ENCODE measurements around the gene CFAP61. TPM values are rescaled to one million over a fixed set of nuclear protein-coding genes. Genes with fewer than 3 reads are reported as not detected.
A peak's percentile ranks its signal among the peaks of the same experiment; 100 is the strongest.

The CFAP61 gene
- total RNA-seq, 1 experiment from 2014 or later: 0.28 TPM

DNA sequence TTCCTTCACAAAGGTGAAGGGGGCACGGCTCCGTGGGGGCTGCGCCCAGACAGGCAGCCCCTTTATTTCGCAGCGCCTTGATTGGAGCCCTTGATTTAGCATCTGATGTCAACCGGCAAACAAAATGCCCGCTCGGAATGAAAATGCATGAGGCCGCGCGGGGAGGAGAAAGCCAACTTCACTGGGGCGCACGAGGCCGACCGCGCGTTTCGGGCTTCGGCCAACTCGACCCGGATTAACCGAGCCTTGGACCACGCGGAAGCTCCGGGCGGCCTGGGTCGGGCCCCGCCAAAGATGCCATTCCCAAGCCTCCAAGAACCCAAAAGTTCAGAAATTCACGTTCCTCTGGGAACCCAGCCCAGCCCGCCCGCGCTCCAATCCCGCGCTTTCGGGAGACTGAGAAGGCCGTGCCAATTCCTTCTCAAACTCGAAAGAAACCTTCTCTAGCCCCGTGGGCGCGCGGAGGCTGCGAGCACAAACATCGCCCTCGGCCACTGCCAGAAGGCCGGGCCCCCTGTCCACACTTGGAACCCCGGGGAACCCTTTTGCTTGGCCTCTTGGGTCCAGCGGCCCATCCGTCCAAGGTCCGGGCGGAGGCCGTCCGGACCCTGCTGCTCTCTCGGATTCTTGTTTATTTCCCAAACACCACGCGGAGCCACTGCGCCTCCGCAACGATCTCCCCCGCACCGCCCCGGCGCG lies 314.7 kb downstream of the CFAP61 start:
- ChIA-PET POLR2A (no interaction called here), CTCF (no interaction called here)
- no TSS peak for BruUV-seq (replicated peaks)
- H3K4me3 ChIP-seq (ENCODE audit: low read depth in 2 of 2, low read length in 2 of 2): no peak overlapping the region
- no peak for DNase-seq (ENCODE audit: low read depth, low spot score)
- in situ Hi-C loops (cut with HindIII; ENCODE audit: low pct_unique_long_range_greater_than_20kb, low sequenced_read_pairs): no loop called here
- no peaks in the 10 kb centered on the region for H3K9me3 ChIP-seq (ENCODE audit: control insufficient read depth, insufficient read depth, low read depth, low read length)
- no peaks in the 10 kb centered on the region for H3K36me3 ChIP-seq (ENCODE audit: control insufficient read depth, insufficient read depth, low read length)
- intact Hi-C loops (cut with micrococcal nuclease; ENCODE audit: unreplicated experiment): loop anchor here (10.0 kb wide), 1 partner anchor 282 kb away; no protein-coding TSS in a partner anchor
- peaks cover 38% of the 10 kb centered on the region for H3K27me3 ChIP-seq (ENCODE audit: control insufficient read depth, insufficient read depth, low read length)
- H3K4me1 ChIP-seq (ENCODE audit: control insufficient read depth, insufficient read depth, low read length): peaks cover 3% of the 10 kb centered on the region
- ATAC-seq: no peak
- no peak for TF ChIP-seq TCF7L2 (IDR thresholded peaks at IDR 0.05; ENCODE audit: low read depth, low read length)
- TF ChIP-seq, protein P1, sequence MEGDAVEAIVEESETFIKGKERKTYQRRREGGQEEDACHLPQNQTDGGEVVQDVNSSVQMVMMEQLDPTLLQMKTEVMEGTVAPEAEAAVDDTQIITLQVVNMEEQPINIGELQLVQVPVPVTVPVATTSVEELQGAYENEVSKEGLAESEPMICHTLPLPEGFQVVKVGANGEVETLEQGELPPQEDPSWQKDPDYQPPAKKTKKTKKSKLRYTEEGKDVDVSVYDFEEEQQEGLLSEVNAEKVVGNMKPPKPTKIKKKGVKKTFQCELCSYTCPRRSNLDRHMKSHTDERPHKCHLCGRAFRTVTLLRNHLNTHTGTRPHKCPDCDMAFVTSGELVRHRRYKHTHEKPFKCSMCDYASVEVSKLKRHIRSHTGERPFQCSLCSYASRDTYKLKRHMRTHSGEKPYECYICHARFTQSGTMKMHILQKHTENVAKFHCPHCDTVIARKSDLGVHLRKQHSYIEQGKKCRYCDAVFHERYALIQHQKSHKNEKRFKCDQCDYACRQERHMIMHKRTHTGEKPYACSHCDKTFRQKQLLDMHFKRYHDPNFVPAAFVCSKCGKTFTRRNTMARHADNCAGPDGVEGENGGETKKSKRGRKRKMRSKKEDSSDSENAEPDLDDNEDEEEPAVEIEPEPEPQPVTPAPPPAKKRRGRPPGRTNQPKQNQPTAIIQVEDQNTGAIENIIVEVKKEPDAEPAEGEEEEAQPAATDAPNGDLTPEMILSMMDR (IDR thresholded peaks at IDR 0.05): no peak
- TF ChIP-seq POLR2AphosphoS5 (IDR thresholded peaks at IDR 0.05; ENCODE audit: low read depth, low read length): no peak
- H3K27ac ChIP-seq (ENCODE audit: low read length): no peak overlapping the region

DNA sequence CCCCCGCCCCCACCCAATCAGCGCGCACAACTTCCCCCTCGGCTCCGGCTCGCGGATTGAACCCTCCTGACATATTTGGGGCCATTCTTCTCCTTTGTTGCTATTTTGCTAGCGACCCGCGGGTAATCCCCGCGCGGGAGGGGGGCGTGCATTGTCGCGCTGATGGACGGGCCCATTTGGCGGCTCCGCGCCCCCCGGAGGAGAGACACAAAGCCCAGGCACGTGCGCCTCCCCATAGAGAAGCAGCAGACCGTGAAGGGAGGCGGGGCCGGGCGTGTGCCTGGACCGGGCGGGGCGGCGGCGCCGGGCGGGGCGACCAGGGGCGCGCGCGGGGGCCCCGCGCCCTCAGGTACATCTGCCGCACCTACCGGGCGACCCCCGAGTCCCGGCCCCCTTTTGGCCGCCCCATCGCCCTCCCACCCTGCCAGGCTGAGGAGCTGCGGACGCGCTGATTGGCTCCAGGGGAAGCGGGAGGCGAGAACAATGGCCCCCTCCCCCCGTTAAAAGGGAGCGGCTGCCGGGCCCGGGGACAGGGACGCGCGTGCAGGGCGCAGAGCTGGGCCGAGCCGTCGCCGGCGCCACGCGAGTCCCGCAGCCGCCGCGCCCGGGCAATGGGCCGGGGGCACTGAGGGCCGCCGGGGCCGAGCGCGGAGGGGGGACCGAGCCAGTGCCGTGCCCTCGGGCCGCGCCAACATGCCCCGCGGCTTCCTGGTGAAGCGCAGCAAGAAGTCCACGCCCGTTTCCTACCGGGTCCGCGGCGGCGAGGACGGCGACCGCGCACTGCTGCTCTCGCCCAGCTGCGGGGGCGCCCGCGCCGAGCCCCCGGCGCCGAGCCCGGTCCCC lies 315.5 kb downstream of the CFAP61 start, which contains the start of gene INSM1:
INSM1 (plus strand) TSS at position 530 of the 843 bp plus-strand sequence; CDS start at position 694, 164 bp downstream.
- in situ Hi-C loops (cut with HindIII; ENCODE audit: low pct_unique_long_range_greater_than_20kb, low sequenced_read_pairs): no loop called here
- Histone ChIP-seq H3K4me1 (ENCODE audit: control insufficient read depth, insufficient read depth, low read length) (peaks cover 3% of the 10 kb centered on the region), H3K27me3 (ENCODE audit: control insufficient read depth, insufficient read depth, low read length) (peaks cover 39% of the 10 kb centered on the region), H3K36me3 (ENCODE audit: control insufficient read depth, insufficient read depth, low read length) (no peaks in the 10 kb centered on the region), H3K27ac (ENCODE audit: low read length) (no peak within 1 kb of the TSS), H3K4me3 (ENCODE audit: low read depth in 2 of 2, low read length in 2 of 2) (peak within 1 kb of the TSS; percentile 18 to 30), H3K9me3 (ENCODE audit: control insufficient read depth, insufficient read depth, low read depth, low read length) (no peaks in the 10 kb centered on the region)
- intact Hi-C loops (cut with micrococcal nuclease; ENCODE audit: unreplicated experiment): loop anchor here (10.0 kb wide), 1 partner anchor 283 kb away; no protein-coding TSS in a partner anchor
- ChIA-PET POLR2A (no interaction called here), CTCF (no interaction called here)
- TF ChIP-seq POLR2AphosphoS5 (IDR thresholded peaks at IDR 0.05; ENCODE audit: low read depth, low read length) (no peak), SIN3A (IDR thresholded peaks at IDR 0.05; ENCODE audit: borderline replicate concordance, insufficient read depth, low read depth, low read length) (no peak)
- TF ChIP-seq, protein P1 (IDR thresholded peaks at IDR 0.05): no peak
- TF ChIP-seq, protein P2, sequence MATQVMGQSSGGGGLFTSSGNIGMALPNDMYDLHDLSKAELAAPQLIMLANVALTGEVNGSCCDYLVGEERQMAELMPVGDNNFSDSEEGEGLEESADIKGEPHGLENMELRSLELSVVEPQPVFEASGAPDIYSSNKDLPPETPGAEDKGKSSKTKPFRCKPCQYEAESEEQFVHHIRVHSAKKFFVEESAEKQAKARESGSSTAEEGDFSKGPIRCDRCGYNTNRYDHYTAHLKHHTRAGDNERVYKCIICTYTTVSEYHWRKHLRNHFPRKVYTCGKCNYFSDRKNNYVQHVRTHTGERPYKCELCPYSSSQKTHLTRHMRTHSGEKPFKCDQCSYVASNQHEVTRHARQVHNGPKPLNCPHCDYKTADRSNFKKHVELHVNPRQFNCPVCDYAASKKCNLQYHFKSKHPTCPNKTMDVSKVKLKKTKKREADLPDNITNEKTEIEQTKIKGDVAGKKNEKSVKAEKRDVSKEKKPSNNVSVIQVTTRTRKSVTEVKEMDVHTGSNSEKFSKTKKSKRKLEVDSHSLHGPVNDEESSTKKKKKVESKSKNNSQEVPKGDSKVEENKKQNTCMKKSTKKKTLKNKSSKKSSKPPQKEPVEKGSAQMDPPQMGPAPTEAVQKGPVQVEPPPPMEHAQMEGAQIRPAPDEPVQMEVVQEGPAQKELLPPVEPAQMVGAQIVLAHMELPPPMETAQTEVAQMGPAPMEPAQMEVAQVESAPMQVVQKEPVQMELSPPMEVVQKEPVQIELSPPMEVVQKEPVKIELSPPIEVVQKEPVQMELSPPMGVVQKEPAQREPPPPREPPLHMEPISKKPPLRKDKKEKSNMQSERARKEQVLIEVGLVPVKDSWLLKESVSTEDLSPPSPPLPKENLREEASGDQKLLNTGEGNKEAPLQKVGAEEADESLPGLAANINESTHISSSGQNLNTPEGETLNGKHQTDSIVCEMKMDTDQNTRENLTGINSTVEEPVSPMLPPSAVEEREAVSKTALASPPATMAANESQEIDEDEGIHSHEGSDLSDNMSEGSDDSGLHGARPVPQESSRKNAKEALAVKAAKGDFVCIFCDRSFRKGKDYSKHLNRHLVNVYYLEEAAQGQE (IDR thresholded peaks at IDR 0.05; ENCODE audit: insufficient read depth in 1 of 2, low read depth in 2 of 2, low read length in 1 of 2): no peak
- no TSS peak for BruUV-seq (replicated peaks)
- ATAC-seq (no peak), DNase-seq (ENCODE audit: low read depth, low spot score) (no peak)
